HCEC 1CT (cell line): ENCODE measurements around the gene OGG1.

Experiments
- DNase-seq: peaks from one replicate; pipeline ENCODE4 v3.0.0-alpha.2; 2017

Gene OGG1

DNA sequence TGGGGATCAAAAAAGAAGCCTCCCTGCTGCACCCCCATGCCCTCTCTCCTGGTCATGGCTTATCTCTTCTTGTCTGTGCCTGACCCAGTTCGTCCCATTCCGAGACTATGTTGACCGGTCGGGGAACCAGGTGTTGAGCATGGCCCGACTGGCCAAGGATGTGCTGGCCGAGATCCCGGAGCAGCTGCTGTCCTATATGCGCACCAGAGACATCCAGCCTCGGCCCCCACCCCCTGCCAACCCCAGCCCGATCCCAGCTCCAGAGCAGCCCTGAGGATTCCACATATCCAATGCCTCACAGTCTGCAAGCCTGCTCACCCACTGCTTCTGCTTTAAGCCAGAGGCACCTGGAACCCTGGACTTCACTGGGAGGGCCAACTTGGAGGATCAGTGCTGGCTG lies 20.3 kb upstream of the OGG1 start:
- no peak for DNase-seq

DNA sequence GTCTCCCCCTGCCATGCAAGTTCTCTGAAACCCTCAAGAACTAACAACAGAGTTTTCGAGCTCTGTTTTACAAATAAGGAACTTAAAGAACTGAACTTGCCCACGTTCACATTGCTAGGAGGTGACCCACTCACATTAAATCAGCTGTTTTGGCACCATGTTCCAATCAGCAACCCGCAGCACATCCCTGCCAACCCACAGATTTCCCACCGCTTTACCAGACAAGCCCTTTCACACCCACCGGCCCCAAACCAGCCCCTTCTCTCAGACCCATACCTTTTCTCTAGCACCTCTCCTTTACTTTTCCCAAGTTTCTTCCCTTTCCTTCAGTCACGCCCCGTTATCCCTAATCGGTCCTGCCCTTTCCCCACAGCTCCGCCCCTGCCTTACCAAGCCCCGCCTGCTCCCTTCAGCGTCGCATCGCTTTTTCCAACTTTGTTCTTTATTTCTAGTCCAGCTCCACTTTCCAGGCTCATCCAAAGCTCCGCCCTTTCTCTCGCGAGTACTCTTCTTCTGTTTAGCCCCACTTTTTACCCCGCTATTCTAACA lies 19.0 kb upstream of the OGG1 start:
- no peak for DNase-seq

DNA sequence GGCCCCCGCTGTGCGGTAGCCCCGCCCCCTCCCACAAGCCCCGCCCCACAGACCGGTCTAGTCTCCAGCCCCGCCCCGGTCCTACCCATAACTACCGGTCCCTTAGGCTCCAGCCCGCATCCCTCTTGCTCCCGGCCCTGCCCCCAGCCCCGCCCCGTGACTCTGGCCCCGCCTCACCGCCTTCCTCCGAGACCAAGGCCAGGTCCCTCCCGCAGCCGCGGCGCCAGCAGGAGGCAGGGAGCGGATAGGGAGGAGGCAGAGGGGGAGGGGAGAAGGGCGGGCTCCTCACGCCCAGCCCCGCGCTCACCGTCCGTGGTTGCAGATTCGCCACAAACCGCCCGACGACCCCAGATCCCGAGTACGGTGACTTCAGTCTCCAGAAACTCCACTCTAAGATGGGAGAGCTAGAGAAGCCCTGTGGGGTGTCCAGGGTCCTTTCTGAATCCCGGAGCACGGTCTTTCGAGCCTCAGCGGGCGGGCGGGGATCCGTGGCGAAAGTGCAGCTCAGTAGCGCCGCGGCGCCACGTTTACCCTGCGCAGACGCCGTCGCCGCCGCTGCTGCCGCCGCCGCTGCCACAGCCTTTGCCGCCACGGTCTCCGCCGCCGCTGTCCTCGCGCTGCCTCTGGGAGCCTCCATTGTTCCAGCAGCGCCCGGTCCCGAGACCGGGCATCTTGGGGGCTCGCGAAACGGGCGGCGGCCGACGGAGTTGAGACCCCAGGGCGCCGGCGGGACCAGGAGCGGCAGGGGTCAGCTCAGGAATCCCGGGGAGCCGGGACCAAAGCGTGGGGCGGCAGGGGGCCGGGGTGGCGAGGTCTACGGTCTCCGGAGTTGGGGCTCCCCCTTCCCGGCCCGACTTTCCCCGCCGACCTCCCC lies 18.3 kb upstream of the OGG1 start, which contains the start of gene BRPF1:
TSS of gene BRPF1 (plus strand) at position 530 of the 874 bp plus-strand sequence. CDS start 2,406 bp downstream, outside the sequence.
- peak; percentile 99 for DNase-seq

DNA sequence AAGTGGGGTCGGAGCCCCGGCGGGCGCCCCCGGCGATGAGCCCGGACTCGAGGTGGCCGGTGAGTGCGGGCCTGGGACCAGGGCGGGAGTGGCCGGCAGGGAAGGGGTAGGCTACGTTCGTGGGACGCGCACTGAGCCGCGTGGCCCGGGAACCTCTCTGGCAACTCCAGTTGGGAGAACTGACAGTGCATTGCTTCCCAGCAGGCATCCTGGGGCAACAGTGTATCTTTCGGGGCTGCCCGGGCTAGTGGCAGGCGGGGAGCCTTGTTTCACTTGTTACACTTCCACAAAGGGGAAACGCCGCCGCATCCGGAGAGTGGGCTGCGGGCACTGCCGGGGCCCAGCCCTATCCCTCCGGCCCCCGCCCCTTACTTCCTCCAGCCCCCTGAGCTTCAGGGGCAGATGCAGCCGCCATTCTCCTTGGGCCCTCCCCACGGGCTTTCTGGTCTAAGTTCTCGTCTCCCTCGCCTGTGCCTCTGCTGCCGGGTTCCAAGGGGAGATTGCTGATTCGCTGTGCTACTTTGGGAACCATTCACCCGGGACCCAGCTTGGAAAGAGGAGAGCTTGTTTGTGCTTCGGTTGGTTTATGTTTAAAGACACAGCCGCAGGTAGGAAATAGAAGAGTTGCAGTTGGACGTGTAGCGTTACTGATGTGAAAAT lies 17.5 kb upstream of the OGG1 start:
- DNase-seq, result no peak

DNA sequence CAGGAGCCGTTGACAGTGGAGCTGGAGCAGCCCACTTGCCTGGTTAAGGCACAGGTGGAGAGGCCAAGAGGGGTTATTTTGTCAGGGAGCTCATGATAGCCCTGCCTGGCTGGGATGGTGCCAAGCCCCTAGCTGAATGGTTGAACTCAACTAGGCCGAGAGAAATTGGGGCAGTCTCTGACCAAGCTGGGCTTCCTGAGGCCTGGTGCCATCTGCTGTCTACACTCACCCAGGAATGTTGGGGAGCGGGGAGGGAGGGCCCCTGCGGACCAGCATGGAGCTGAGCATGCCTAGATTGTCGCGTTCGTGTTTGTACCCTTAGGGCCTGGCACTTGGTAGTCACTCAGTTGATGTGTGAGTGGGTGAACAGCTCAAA lies 17.0 kb upstream of the OGG1 start:
- DNase-seq, result no peak

DNA sequence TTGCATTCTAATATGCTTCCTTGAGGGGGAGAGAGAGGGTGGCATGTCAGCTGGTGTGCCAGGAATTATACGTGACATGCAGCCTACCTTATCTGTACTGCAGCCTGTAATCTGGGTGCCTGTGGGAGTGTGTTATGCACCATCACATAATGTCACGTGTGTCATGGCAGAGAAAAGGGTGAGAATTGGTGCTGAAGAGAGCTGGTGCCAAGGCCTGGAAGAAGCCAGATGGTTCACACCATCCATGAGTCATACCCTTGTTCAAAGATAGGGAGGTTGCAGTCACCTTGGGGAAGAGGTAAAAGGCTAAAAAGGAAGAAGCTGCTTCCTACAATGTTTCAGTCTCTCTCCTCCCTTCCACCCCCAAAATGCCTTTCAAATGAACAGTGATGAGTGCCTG lies 12.9 kb upstream of the OGG1 start:
- DNase-seq, result no peak

DNA sequence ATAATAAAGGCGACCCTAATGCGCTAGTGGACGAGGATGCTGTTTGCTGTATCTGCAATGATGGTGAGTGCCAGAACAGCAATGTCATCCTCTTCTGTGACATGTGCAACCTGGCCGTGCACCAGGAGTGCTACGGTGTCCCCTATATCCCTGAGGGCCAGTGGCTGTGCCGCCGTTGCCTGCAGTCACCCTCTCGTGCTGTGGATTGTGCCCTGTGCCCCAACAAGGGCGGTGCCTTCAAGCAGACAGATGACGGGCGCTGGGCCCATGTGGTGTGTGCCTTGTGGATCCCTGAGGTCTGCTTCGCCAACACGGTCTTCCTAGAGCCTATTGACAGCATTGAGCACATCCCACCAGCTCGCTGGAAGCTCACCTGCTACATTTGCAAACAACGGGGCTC lies 10.6 kb upstream of the OGG1 start:
- DNase-seq, result no peak

DNA sequence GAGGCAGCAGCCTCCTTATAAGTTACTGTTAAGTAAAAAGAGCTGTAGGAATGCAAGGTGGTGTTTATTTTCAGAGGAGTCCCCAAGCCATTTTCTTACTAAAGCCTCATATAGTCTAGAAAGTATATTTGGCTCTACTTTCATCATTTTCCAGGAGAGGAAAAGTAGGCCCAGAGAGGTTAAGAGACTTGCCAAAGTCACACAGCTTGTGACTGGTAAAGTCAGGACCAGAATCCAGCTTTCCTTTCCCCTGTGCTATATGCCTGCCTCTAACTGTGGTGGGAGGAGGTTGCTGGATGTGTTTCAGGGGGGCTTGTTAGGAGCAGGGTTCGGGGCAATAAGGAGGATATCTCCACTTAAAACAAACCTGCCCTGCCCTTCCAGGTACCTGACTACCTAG lies 7.2 kb upstream of the OGG1 start:
- DNase-seq, result no peak

DNA sequence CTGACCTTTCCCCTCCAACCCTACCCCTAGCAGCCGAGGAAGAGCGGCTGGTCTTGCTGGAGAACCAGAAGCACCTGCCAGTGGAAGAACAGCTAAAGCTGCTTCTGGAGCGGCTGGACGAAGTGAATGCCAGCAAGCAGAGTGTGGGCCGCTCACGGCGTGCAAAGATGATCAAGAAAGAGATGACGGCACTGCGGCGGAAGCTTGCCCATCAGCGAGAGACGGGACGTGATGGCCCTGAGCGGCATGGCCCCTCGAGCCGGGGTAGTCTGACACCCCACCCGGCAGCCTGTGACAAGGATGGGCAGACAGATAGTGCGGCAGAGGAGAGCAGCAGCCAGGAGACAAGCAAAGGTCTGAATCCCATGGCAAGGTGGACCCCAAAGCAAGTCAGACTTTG lies 6.2 kb upstream of the OGG1 start:
- DNase-seq, result no peak

DNA sequence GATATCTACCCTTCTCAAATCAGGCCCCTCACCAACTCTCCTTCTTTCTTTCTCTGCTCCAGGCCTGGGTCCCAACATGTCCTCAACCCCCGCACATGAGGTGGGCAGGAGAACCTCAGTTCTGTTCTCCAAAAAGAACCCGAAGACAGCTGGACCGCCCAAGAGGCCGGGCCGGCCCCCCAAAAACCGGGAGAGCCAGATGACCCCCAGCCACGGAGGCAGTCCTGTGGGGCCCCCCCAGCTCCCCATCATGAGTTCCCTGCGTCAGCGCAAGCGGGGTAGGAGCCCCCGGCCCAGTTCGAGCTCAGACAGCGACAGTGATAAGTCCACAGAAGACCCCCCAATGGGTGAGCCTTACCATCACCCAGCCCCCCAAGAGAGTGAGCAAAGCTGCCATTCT lies 5.6 kb upstream of the OGG1 start:
- DNase-seq, result no peak

DNA sequence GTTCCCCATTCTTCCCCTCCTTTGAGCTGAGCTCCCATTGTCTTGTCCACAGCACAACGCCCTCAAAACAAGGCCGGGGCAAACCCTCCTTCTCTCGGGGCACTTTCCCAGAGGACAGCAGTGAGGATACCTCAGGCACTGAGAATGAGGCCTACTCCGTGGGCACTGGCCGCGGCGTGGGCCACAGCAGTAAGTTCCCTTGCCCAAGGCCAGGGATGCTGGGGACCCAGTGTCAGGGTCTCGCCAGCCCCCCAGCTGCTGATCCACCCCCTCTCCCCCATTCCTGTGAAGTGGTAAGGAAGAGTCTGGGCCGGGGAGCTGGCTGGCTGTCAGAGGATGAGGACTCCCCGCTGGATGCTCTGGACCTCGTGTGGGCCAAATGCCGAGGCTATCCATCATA lies 4.2 kb upstream of the OGG1 start:
- DNase-seq, result no peak

DNA sequence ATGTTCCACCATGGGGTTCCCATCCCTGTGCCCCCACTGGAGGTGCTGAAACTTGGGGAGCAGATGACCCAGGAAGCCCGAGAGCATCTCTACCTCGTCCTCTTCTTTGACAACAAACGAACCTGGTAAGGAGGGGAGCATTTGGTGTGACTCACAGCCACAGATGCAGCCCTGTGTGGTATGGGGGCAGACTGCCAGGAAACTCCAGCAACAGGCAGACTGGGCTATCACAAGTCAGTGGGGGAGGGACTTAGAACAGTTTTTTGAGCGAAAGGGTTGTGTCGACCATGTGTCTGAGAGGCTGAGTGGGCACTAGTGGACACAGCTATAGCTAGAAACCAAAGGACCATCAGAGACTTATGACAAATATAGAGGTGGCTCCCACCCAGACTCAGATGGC lies 3.4 kb upstream of the OGG1 start:
- peak; percentile 83 for DNase-seq

DNA sequence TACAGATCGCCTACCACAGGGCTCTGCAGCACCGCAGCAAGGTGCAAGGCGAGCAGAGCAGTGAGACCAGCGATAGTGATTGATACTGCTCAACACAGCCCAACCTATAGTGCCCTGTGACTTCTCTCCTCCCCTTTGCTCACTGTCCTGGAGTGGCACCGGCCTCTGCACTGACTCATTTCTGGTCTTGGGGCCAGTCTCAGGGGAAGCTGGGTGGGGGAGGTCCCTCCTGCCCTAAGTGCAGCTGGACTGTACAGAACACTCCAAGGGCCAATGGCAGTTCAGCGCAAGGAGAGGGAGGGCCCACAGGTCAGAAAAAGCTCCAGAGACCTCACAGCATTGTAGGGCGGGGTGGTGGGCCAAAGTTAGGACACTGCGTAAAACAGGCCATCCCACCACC lies 2.5 kb upstream of the OGG1 start:
- DNase-seq, result peak; percentile 67

DNA sequence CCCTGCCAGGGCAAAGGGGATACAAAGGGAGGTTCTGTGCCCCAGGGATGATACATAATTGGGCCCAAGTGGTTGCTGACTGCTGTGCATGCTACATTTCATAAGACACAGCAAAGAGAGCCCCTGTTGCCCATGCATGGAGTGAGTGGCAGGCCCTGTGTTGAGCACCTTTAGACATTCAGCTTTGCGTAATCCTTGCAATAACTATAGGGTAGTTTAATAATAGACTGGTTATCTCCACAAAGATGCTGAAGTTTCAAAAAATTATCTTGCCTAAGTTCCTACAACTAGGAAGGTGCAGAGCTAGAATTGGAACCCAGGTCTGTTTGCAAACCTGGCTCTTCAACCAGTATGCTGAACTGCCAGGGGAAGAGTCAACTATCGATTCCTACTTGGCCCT lies 1.7 kb upstream of the OGG1 start:
- DNase-seq, result no peak

DNA sequence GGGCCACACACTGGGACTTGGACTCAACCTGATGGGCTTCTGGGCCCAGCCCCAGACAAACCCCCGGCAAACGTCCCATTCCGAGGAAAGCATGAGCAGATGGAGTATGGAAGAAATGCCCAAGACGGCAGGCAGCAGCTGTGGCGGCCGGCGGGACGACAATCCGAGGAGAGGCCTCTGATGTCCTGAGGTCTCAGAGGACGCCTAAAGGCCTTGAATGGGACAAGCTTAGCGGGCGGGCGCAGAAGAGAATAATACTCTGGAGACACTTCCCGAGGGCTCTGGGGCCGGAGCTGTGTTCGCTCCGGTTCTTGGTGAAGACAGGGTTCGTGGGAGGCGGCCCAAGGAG lies 482 bp upstream of the OGG1 start:
- no peak for DNase-seq

DNA sequence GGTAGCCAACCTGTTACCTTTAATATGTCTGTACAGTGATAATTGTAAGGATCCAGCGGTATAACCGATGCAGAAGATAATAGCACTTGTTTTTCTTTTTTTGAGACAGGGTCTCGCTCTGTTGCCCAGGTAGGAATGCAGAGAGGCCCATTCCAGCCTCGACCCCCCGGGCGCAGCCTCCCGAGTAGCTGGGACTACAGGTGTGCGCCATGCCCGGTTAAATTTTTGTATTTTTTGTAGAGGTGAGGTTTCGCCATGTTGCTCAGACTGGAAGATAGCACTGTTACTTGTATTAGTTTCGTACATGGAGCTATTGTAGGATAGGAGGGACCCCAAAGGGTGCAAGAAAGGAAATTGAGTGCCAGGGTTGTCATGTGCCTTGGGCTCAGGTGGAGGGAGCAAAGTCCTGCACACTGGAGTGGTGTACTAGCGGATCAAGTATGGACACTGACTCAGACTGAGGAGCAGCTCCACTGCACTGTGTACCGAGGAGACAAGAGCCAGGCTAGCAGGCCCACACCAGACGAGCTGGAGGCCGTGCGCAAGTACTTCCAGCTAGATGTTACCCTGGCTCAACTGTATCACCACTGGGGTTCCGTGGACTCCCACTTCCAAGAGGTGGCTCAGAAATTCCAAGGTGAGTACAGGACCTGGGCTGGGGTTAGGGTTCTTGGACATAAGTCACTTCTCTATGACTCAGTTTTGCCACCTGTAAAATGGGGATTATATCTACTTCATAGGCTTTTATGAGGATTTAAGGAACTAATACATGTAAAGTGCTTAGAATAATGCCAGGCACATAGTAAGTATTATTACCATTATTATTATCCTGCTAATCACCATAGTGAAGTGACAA lies 1.0 kb downstream of the OGG1 start:
- DNase-seq, result peak; percentile 33

DNA sequence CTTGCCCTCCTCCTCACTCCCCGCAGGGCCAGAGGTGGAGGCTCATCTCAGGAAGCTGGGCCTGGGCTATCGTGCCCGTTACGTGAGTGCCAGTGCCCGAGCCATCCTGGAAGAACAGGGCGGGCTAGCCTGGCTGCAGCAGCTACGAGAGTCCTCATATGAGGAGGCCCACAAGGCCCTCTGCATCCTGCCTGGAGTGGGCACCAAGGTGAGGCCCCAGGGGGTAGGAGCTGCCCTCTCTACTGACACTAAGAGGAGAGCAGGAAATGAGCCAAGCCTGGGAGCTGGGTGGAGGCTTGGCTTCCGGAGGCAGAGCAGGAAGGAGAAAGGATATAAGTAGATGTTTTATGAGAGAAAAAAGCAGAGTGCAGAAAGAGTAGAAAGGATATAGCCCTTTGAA lies 4.9 kb downstream of the OGG1 start:
- DNase-seq, result no peak

DNA sequence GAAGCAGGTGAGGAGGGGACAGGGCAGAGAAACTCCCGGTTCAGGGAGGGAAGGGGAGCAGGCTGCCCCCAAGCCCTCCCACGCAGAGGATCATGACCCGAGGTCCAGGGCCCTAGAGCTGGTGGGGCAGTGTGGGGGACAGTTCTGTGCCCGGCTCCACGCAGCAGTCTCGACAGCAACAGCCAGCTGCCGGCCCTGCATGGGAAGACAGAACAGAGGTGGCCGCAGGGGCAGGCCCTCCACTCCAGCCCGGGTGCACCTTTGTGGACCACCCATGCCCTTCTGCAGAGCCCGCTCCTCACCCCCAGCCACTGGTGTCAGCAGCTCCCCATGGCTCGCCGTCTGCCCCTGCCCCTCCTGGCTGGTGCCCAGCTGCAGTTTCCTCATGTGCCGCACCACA lies 7.7 kb downstream of the OGG1 start:
- DNase-seq, result no peak

DNA sequence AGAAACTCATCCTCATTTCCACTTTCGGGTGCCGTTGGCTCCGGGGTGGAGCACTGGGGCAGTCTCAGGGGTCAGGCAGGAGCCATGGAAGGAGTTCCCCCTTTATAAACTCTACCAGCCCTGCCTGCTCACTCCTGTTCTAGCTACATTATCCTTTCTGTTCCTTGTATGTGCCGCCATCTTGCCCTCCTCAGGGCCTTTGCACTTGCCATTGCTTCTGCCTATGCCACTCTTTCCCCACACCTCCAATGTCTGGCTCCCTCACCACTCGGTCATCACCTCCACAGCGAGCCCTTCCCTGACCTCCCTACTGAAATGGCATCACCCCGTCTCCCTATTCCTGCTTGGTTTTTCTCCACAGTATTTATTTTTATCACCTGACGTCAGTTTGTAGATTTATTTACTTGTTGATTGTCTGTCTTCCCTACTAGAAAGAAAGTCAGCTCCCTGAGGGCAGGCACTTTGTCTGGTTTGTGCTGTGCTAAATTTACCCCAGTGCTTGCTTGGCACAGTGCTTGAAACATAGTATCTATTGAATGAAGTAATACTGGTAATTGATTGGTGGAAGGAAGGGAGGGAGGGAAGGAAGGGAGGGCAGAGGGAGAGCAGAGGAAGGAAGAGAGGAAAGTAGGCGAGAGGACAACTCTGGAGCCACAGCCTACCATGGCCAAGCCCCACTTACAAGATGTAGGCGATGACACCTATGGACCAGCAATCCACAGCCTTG lies 11.2 kb downstream of the OGG1 start:
- DNase-seq, result no peak

DNA sequence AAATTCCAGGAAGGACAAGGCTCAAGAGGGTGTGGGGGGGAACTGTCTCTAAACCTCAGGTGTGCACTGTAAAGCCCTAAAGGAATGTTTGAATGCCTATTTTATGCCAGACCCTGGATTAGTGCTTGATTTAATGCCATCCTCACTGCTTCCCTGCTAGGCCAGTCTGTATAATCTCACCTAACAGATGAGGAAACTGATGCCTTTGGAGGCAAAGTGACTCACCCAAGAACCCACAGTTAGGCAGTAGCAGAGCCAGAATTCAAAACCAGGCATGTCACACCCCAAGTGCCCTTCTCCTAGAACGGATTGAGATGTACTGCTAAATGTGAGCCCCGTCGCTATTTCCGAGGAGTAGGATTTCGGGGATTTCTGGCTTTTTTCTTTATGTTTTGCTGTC lies 12.2 kb downstream of the OGG1 start:
- no peak for DNase-seq

DNA sequence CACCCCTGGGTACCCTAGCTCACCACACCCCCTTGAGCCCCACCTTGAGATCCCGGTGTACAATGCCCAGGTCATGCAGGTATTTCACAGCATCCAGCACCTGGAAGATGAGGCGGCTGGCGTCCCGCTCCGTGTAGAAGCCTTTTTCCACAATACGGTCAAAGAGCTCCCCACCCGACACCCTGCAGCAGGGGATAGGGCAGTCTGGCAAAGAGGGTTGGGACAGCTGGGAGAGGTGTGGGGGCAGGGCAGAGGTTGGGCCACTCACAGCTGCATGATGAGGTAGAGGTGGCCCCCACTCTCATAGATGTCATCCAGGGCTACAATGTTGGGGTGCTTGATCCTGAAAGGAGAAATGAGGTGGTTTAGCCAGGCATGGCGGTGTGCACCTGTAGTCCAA lies 13.1 kb downstream of the OGG1 start:
- no peak for DNase-seq

DNA sequence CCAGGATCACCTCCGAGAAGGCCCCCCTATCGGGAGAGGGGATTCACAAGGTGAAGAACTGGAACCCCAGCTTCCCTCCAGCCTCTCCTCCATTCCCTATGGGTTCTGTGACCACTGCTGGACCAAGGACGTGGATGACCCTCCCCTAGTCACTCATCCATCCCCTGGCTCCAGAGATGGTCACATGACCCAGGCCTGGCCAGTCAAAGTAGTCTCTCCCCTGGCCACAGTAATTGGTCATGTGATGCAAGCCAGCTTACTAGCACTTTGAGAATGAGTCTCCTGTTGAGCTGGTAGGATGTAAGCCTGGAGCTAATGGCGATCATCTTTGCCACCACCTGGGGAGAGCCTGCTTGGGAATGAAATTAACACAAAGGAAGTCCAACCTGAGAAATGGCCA lies 16.1 kb downstream of the OGG1 start:
- no peak for DNase-seq

DNA sequence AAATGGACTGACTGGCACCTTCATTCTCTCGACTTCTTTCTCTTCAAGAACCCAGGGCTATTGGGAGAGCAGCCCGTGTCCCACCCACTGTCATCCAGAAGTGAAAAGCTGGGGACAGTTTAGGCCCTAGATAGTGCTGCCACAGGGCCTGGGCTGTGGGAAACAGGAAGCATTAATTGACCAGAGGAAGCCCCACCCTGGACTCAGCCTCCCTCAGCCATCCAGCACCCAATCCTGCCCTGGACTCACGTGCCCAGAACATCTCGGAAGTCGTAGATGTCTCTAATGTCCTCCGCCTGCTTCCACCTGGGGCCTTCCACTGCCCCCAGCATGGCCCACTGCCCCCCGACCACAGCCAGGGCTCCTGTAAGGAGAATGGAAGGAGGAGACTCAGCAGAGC lies 17.7 kb downstream of the OGG1 start:
- no peak for DNase-seq
